SHP77 treated with DMSO at 0.1 percent for 48 hours (cell line): ENCODE data around the gene PER3.

Experiments used
- DNase-seq: peaks from one replicate; lab custom pipeline; 2025; lab: John Stamatoyannopoulos, UW

The PER3 gene

GRCh38 chr1:7838714-7839113 is 54.6 kb downstream of the PER3 start:
- no peak for DNase-seq

- no peak for DNase-seq
These were observed 55.4 kb downstream of the PER3 start for GRCh38 chr1:7839526-7839925.

- DNase-seq: no peak
These were observed 58.4 kb downstream of the PER3 start for GRCh38 chr1:7842517-7842916.

- DNase-seq: no peak
These were observed 61.7 kb downstream of the PER3 start for GRCh38 chr1:7845761-7846160.

GRCh38 chr1:7846656-7847055 is 62.6 kb downstream of the PER3 start:
- DNase-seq: no peak

- DNase-seq: no peak
These were observed 63.5 kb downstream of the PER3 start for GRCh38 chr1:7847599-7847998.

- no peak for DNase-seq
These were observed 66.7 kb downstream of the PER3 start for GRCh38 chr1:7850786-7851185.

GRCh38 chr1:7852804-7853683 is 69.0 kb downstream of the PER3 start, which contains the start of gene UTS2:
UTS2 (minus strand) TSS chr1:7853065; CDS start chr1:7853003, 62 bp downstream.
- DNase-seq: no peak

GRCh38 chr1:7853684-7854026 is 69.6 kb downstream of the PER3 start:
- no peak for DNase-seq

GRCh38 chr1:7856345-7856744 is 72.3 kb downstream of the PER3 start:
- no peak for DNase-seq

- no peak for DNase-seq
These were observed 72.9 kb downstream of the PER3 start for GRCh38 chr1:7857000-7857399.

GRCh38 chr1:7857985-7858384 is 73.9 kb downstream of the PER3 start:
- DNase-seq: no peak

GRCh38 chr1:7859406-7859805 is 75.3 kb downstream of the PER3 start:
- no peak for DNase-seq

GRCh38 chr1:7860130-7860529 is 76.0 kb downstream of the PER3 start:
- DNase-seq: no peak

GRCh38 chr1:7861452-7861851 is 77.4 kb downstream of the PER3 start:
- DNase-seq: no peak

GRCh38 chr1:7862211-7863060 is 78.3 kb downstream of the PER3 start:
- DNase-seq: no peak

GRCh38 chr1:7863756-7864328 is 79.8 kb downstream of the PER3 start:
- no peak for DNase-seq

- DNase-seq: no peak
These were observed 81.9 kb downstream of the PER3 start for GRCh38 chr1:7865978-7866377.

GRCh38 chr1:7868070-7868780 is 84.1 kb downstream of the PER3 start:
- DNase-seq: no peak

- DNase-seq: no peak
These were observed 85.2 kb downstream of the PER3 start for GRCh38 chr1:7869136-7869920.

- DNase-seq: no peak
These were observed 87.0 kb downstream of the PER3 start for GRCh38 chr1:7871136-7871535.
